NCI-H460 (cell line): ENCODE results near the gene LEMD2. TPM values are rescaled to one million over a fixed set of nuclear protein-coding genes. Genes with fewer than 3 reads are reported as not detected.

Experiments
- DNase-seq: peaks from one replicate; pipeline ENCODE4 v3.0.0-alpha.2; 2016; ENCODE audit warnings: low read depth; ENCODE audit errors: extremely low read depth
- total RNA-seq: library from RNA; depleted of rRNA; stranded (reverse); fragments of >200 nt; shearing (Covaris generic); gene quantifications from 2 replicates; pipeline ENCODE4 v1.2.3, GENCODE V29; 2014

The LEMD2 gene
- total RNA-seq, 1 experiment from 2014 or later: 39.6 TPM

- no peak for DNase-seq
These were observed 32.0 kb upstream of the LEMD2 start for GRCh38 chr6:33820784-33821520.

- DNase-seq: no peak
These were observed 31.3 kb upstream of the LEMD2 start for GRCh38 chr6:33820243-33820642.

GRCh38 chr6:33819021-33819420 is 30.1 kb upstream of the LEMD2 start:
- no peak for DNase-seq

- DNase-seq: no peak
These were observed 29.4 kb upstream of the LEMD2 start for GRCh38 chr6:33818293-33818692.

GRCh38 chr6:33817489-33817888 is 28.6 kb upstream of the LEMD2 start:
- DNase-seq: no peak

- no peak for DNase-seq
These were observed 28.0 kb upstream of the LEMD2 start for GRCh38 chr6:33816911-33817310.

- peak; percentile 12 for DNase-seq
These were observed 26.9 kb upstream of the LEMD2 start for GRCh38 chr6:33815854-33816253.

GRCh38 chr6:33813990-33814985 is 25.4 kb upstream of the LEMD2 start:
- no peak for DNase-seq

GRCh38 chr6:33813246-33813904 is 24.4 kb upstream of the LEMD2 start:
- no peak for DNase-seq

- no peak for DNase-seq
These were observed 23.7 kb upstream of the LEMD2 start for GRCh38 chr6:33812669-33813068.

- DNase-seq: no peak
These were observed 20.7 kb upstream of the LEMD2 start for GRCh38 chr6:33809594-33809993.

- no peak for DNase-seq
These were observed 19.8 kb upstream of the LEMD2 start for GRCh38 chr6:33808641-33809180.

- DNase-seq: no peak
These were observed 18.7 kb upstream of the LEMD2 start for GRCh38 chr6:33807606-33808005.

- DNase-seq: no peak
These were observed 17.9 kb upstream of the LEMD2 start for GRCh38 chr6:33806841-33807240.

- no peak for DNase-seq
These were observed 14.7 kb upstream of the LEMD2 start, which contains the start of gene MLN for GRCh38 chr6:33803571-33804053. TSS of gene MLN (minus strand) at chr6:33804003. CDS start at chr6:33801163, 2,840 bp downstream.

- no peak for DNase-seq
These were observed 13.4 kb upstream of the LEMD2 start for GRCh38 chr6:33802186-33802958.

GRCh38 chr6:33801611-33802010 is 12.7 kb upstream of the LEMD2 start:
- no peak for DNase-seq

GRCh38 chr6:33800248-33800969 is 11.5 kb upstream of the LEMD2 start:
- no peak for DNase-seq

GRCh38 chr6:33799454-33800113 is 10.7 kb upstream of the LEMD2 start:
- no peak for DNase-seq
